Limb (tissue), 2 donors: ENCODE measurements around the gene SEMA3B.
"Not testable (repeated sequence)": the region's sequence is repeated elsewhere in the genome, so short reads cannot be mapped to it uniquely, and the experiment has no call there.

Source experiments
- DNase-seq, 2 donors: peaks; one replicate each; pipeline ENCODE4 v3.0.0-alpha.2; 2016; ENCODE audit errors: extremely low spot score in 2 of 2

SEMA3B gene

DNA sequence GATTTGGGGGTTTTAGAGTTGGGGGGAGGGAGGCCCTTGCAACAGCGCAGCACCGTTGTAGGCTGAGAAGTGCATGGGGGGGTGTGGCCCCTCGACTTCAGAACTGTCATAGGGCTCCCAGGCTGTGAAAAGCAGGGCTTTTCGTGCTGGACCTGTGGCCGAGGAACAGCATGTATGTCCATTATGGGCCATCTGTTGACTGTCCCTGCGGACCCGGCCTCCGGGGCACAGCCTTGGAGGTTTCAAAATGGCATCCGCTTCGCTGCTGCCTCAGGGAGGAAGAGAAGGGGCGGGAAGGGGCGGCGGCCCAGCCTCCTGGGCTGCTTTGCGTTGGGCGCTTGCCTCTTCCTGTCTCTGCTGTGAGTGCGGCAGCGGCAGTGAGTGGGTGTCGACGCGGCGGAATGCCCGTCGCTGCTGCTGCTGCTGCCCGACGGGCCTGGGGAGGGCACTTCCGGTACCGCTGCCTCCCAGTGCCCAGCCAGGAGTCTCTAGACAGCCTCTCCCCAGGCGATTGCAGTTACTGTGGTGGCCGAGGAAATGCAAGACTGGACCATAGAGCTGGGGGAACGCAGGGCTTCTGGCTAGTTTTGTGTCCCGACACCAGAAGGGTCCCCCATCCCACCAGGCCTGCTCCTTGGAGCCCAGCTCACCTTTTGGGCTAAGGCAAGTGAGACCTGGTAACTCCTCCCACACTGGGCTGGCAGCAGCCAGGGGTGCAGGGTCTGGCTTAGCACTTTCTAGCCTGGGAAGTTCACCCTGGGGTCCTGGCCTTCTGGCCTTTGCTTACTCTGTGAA is 31.0 kb upstream of the SEMA3B start:
- peak in 1 of 2 donors; percentile 73 for DNase-seq

DNA sequence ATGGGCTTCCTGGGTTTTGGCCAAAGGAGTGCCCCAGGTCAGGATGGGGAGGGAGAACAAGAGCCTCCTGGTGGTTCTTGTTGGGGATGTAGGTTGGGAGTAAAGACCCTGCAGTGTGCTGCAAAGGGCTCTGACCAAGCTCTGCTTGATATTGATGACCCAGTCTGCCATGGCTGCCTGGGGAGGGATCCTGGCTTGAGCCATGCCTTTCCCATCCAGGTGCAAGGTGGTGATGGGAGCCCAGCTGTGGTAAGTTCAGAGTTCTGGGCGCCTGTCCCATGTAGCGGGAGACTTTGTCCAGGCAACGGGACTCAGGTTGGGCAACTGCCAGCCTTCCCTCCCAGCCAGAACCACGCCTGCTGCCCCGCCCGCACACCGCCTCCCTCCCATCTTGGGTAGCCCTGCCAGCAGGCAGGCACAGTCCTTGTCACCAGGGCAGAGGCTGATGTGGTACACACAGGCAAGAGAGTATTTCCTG is 30.4 kb upstream of the SEMA3B start:
- DNase-seq = no peak

DNA sequence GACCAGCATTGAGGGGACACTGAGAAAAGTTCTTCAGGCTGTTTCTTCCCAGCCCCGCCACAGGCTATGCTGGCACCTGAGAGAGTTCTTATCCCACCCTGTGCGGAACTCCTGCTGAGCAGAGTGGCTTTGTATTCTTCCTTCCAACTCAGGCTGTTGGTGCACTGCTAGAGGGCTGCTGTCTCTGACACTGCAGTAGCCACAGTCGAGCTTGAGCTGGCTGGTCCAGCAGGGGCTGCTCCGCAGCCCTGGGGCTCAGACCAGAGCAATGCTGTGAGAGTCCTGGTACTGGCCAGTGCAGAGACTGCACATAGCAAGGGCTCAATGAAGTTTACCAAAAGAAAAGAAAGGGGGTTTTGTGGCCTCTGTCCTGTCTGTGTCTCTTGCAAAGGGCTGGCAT is 29.3 kb upstream of the SEMA3B start:
- DNase-seq = no peak

DNA sequence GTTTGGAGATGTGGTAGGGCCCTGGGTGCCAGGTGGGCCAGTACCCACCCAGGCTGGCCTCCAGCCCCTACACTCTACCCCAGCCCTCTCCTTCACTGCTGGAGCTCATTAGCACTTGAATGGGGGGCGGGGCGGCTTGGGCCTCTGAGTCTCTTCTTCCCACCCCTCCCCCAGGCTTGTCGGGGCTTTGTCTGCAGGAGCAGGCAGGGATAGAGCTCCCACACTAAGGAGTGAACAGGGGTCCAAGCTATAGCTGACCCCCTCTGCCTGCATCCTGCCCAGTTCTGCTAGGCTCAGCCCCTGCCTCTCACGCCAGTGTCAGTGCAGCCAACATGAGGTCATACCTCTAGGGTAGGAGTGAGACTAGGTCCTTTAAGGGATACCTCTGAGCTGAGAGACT is 27.8 kb upstream of the SEMA3B start:
- DNase-seq = no peak

DNA sequence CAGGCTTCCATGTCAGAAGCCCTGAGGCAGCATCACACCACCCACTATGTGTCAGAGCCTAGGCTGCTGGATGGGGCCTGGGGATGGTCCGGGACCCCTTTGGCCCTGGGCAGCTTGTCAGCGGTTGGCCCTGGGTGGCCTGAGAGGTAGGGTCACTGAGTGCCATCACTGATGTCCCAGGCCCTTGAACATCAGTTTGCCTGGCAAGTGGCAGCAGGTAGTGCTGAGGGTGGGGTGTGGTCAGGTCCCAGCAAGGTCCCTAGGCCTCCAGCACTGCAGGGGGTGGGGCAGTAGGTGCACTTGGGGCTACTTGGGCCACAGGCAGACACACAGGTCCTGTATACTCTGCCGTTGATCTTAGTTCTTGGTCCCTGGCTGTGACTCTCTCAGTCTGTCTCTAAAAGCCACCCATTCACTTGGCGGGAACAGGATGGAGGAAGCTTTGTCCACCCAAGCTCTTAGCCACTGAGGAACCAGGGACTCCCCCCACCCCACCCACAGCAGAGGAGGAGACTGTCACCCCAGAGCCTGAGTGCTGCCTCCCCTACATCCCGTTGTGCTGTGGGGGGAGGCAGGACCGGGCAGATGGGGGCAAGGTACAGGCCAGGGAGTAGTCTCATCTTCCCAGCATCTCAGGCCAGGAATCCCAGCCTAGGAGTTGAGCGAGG is 27.1 kb upstream of the SEMA3B start:
- no peak for DNase-seq

- DNase-seq = no peak
Measured at GRCh38 chr3:50242381-50242770, 26.6 kb upstream of the SEMA3B start.

- no peak for DNase-seq
Measured at GRCh38 chr3:50242851-50243542, 25.9 kb upstream of the SEMA3B start.

DNA sequence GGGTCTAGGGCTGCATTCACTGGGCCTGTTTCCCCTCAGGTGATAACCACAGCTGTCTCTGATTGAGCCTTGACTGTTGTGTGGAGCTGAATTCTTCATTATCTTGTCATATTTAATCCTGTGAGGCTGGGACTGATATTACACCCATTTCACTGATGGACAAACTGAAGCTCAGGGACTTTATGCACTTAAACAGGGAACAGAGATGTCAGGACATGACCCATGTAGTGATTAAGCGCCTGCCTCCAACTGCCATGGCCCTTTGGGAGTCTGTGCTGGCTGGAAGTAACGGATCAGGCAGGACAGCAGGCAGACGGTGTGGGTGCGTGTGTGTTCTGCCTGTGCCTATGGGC is 25.4 kb upstream of the SEMA3B start:
- DNase-seq = no peak

DNA sequence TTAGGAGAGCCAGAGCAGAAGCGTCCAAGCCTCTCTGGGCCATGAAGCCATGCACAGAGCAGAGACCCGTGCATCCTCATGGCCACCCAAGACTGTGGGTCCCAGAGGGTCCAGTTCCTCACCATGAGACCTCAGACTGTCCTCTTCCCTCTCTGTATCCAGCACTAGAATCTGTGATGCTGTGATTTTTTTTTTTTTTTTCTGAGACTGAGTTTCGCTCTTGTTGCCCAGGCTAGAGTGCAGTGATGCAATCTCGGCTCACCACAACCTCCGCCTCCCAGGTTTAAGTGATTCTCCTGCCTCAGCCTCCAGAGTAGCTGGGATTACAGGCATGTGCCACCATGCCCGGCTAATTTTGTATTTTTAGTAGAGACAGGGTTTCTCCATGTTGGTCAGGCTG is 24.1 kb upstream of the SEMA3B start:
- not testable (repeated sequence) for DNase-seq

GRCh38 chr3:50245251-50245745 is 23.6 kb upstream of the SEMA3B start:
- no peak for DNase-seq

DNA sequence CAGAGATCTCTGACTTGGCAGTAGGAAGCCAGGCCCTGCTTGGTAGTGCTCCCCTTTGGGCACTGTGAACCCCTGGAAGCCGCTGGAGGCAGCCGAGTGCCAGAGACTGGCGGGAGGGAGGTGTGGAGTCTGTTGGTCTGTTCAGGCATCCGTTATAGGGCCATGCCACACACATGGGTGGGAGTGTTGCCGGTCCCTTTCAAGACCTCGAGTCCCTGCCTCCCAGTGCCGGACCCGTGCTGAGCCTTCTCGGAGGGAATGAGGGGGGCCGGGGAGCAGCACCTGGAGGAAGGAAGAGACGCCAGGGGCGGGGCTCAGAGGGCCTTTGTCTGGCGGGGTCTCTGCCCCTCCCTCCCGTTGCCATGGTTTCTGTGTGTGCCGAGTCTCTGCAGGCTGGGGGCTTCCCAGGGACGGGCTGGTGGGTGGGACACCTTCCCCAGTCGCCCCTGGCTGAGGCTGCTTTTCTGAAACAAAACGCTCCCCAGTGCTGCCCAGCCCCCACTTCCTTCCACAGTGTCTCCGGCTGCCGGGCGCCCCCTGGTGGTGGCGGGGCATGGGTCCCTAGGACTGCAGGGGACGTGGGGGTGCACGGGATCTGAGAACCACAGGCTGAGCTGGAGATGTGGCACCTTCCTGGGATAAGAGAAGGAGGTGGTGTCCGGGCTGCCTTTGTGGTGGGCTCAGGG is 23.0 kb upstream of the SEMA3B start:
- DNase-seq = peak; percentile 89 to 98

GRCh38 chr3:50246517-50246954 is 22.4 kb upstream of the SEMA3B start:
- DNase-seq = no peak

GRCh38 chr3:50248387-50248786 is 20.6 kb upstream of the SEMA3B start:
- DNase-seq = no peak

GRCh38 chr3:50249457-50249856 is 19.5 kb upstream of the SEMA3B start:
- DNase-seq = no peak

GRCh38 chr3:50250514-50250913 is 18.4 kb upstream of the SEMA3B start:
- DNase-seq = no peak

DNA sequence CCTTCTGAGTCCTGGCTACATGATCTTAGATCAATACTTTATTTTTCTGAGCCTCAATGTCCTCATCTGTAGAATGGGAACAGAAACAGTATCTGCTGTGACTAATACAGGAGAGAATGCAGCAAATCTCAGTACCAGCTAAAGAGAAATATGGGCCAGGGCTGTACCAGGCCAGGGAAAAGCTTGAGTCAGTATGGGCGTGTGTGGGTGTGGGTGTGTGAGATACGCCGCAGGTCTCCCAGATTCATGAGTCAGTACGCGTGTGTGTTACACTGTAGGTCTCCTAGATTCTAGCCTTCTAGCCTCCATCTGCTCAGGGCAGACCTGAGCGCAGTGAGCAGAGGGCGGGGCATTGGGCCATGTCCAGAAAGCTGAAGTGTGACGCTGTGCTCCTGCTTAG is 17.7 kb upstream of the SEMA3B start:
- DNase-seq = no peak

DNA sequence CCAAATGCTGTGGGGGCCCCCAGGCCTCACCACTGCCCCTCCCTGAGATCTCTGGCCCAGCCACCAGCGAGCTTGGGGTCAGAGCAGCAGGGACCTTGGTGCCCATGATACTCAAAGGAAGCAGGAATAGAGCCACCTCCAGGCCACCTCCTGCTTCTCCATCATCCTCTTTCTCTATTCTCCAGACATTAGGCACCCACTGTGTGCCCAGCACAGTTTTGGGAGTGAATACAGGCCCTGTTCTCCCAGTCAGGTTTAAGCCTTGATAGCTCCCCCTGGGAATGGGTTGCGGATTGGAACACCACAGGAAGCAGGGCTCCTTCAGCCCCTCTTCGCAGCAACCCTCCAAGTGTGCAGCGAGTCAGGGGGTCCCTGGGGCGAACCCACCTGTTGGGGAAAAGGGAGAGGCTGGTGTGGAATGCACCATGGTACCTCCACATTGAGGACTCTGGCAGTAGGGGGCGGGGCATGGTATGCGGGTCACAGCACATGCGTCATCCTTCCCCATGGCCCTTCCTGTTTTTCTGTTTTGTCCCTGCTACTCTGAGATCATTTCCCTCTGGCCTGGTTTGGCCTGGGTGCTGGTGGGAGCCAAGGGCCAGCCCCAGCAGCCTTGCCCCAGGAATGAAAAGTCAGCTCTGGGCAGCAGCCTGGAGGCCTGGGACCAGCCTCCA is 14.2 kb upstream of the SEMA3B start:
- no peak for DNase-seq

GRCh38 chr3:50255251-50255615 is 13.7 kb upstream of the SEMA3B start:
- DNase-seq = no peak

DNA sequence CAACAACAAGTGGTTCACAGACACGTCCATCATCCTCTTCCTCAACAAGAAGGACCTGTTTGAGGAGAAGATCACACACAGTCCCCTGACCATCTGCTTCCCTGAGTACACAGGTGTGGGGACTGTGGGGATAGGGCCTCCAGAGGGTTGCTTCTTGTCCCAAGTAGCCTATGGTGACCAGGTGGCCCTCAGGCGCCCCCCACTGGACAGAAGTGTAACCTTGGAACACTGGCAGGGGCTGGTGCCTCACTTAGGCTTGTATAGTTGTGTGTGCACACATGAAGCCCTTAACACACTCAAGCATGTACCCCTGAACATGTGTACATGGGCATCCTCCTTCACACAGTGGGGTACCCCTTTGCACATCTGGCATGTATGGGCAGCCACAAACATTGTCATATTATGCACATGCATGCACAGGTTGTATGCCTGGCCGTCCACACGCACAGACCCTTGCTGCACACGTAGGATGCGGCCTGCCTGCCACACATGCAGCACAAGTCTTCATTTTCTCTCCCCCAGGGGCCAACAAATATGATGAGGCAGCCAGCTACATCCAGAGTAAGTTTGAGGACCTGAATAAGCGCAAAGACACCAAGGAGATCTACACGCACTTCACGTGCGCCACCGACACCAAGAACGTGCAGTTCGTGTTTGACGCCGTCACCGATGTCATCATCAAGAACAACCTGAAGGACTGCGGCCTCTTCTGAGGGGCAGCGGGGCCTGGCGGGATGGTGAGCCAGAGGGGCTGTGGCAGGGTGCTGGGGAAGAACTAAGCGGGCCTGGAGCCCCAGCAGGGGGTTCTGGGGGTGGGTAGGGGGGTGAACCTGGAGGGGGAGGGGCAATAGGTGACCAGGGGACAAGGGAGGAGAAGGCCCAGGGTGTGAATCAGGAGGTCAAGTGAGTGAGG is 11.7 kb upstream of the SEMA3B start:
- peak in 1 of 2 donors; percentile 60 for DNase-seq
